Osteocyte (in vitro differentiated cells): ENCODE results near the gene DOCK1. TPM values are rescaled to one million over a fixed set of nuclear protein-coding genes. Genes with fewer than 3 reads are reported as not detected.

Source experiments
- DNase-seq: peaks from one replicate; pipeline ENCODE4 v3.0.0; 2021; ENCODE audit warnings: mixed read lengths; ENCODE audit not compliant: unreplicated experiment; ENCODE audit errors: extremely low spot score
- H3K27ac Mint-ChIP-seq: one replicate; pipeline ENCODE4 v1.8.0; 2021; ENCODE audit warnings: mild to moderate bottlenecking, mixed read lengths; ENCODE audit not compliant: unreplicated experiment
- H3K27me3 Mint-ChIP-seq: one replicate; pipeline ENCODE4 v1.8.0; 2021; ENCODE audit warnings: mixed read lengths; ENCODE audit not compliant: unreplicated experiment
- H3K36me3 Mint-ChIP-seq: one replicate; pipeline ENCODE4 v1.8.0; 2021; ENCODE audit warnings: mixed read lengths; ENCODE audit not compliant: unreplicated experiment
- H3K4me1 Mint-ChIP-seq: one replicate; pipeline ENCODE4 v1.8.0; 2021; ENCODE audit warnings: mixed read lengths; ENCODE audit not compliant: unreplicated experiment
- H3K4me3 Mint-ChIP-seq: one replicate; pipeline ENCODE4 v1.8.0; 2021; ENCODE audit warnings: mild to moderate bottlenecking, moderate library complexity, mixed read lengths; ENCODE audit not compliant: unreplicated experiment
- H3K9me3 Mint-ChIP-seq: one replicate; pipeline ENCODE4 v1.8.0; 2021; ENCODE audit warnings: mixed read lengths; ENCODE audit not compliant: unreplicated experiment
- total RNA-seq: library from RNA; stranded (reverse); gene quantifications from 2 replicates; pipeline ENCODE4 v1.2.1, GENCODE V29; 2021
- TF ChIP-seq, protein P1 (sequence below): fragments of 200-600 bp; sonication (generic); IDR thresholded peaks from 2 replicates; pipeline ENCODE4 v1.5.0; 2021; ENCODE audit warnings: antibody characterized with exemption, mild to moderate bottlenecking, moderate library complexity

DOCK1 gene
- total RNA-seq, 1 donor from 2014 or later = 66.3 TPM

DNA sequence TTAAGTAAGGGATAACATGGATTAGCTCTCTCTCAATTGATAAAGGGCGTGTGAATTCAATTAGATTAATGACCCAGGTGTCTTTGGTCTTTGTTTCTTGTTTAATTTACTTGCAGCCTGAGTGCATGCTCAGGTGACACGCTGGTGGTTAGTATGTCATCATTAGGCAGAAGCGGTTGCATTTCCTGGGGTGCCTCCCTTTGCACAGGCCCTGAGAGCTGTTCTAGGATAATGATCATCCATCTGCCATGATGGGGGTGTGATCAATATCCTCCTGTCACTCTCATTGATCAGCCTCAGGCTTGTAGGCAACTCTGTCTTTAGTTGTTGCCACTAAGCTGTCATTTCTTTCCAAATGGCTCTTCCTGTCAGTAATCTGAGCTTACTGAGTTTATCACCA is 544.3 kb downstream of the DOCK1 start:
- Mint-ChIP-seq H3K4me3 (no peak overlapping the region), H3K4me1 (no peaks in the 10 kb centered on the region), H3K27ac (no peak overlapping the region), H3K27me3 (no peaks in the 10 kb centered on the region), H3K9me3 (no peaks in the 10 kb centered on the region), H3K36me3 (peaks cover 36% of the 10 kb centered on the region)
- TF ChIP-seq, protein P1, sequence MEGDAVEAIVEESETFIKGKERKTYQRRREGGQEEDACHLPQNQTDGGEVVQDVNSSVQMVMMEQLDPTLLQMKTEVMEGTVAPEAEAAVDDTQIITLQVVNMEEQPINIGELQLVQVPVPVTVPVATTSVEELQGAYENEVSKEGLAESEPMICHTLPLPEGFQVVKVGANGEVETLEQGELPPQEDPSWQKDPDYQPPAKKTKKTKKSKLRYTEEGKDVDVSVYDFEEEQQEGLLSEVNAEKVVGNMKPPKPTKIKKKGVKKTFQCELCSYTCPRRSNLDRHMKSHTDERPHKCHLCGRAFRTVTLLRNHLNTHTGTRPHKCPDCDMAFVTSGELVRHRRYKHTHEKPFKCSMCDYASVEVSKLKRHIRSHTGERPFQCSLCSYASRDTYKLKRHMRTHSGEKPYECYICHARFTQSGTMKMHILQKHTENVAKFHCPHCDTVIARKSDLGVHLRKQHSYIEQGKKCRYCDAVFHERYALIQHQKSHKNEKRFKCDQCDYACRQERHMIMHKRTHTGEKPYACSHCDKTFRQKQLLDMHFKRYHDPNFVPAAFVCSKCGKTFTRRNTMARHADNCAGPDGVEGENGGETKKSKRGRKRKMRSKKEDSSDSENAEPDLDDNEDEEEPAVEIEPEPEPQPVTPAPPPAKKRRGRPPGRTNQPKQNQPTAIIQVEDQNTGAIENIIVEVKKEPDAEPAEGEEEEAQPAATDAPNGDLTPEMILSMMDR = no peak
- DNase-seq = no peak

DNA sequence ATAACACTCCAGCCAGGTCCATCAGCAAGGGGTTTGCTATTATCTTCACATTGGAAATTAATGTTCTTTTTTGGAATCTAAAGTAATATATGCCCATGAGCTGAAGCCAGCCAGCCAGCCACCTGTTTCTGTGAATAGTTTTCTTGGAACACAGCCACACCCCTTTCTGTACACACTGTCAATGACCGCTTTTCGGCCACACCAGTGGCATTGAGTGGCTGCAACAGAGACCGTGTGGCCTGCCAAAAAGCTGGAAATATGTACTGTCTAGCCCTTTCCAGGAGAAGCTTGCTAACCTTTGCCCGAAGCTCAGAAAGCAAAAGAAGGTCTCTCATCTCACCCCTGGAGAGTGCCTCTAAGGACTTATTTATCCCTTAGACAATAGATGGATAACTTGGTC is 545.4 kb downstream of the DOCK1 start:
- no peak for DNase-seq
- no peak overlapping the region for H3K27ac Mint-ChIP-seq
- H3K4me3 Mint-ChIP-seq = no peak overlapping the region
- no peaks in the 10 kb centered on the region for H3K27me3 Mint-ChIP-seq
- H3K4me1 Mint-ChIP-seq = no peaks in the 10 kb centered on the region
- TF ChIP-seq, protein P1 = no peak
- H3K36me3 Mint-ChIP-seq = peaks cover 29% of the 10 kb centered on the region
- H3K9me3 Mint-ChIP-seq = no peaks in the 10 kb centered on the region

DNA sequence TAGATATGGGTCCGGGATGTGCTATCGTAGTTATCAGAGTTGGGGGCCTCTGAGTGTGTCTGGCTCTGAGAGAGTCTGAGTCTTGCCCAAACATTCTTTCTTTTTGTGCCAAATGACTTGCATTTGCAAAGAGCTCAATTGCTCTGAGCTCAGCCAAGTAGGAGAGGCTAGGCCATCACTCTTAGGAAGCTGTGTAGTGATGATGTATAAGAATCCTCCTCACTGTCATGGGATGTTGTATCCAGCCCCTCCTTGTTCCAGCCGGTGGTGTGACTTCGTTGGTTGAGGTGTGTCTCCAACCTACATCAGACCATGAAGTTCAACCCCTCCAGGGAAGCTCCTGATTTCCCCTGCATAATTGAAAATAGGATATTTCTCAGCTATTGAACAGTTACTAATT is 546.4 kb downstream of the DOCK1 start:
- H3K9me3 Mint-ChIP-seq = no peaks in the 10 kb centered on the region
- no peak for DNase-seq
- no peak overlapping the region for H3K27ac Mint-ChIP-seq
- peaks cover 28% of the 10 kb centered on the region for H3K36me3 Mint-ChIP-seq
- no peaks in the 10 kb centered on the region for H3K4me1 Mint-ChIP-seq
- no peak overlapping the region for H3K4me3 Mint-ChIP-seq
- TF ChIP-seq, protein P1 = no peak
- no peaks in the 10 kb centered on the region for H3K27me3 Mint-ChIP-seq

DNA sequence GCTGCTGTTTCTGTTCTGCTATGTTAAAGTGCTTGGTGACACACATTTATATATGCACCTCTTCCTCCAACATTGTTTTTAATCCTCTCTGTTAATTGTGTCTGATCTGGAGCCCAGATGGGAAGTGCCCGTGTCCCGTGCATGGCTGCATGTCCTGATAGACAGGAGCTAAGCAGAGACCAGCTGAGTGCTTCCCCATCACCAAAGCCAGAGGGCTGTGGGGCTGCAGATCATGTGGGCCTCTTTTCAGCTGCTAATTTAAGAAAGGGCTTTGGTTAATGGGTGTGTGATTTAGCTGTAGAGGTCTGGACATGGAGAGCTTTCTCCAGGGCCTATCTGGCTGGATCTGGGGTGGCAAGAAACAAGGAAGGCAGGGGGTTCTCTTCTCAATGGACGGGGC is 547.3 kb downstream of the DOCK1 start:
- Mint-ChIP-seq H3K36me3 (peaks cover 20% of the 10 kb centered on the region), H3K27me3 (no peaks in the 10 kb centered on the region), H3K9me3 (no peaks in the 10 kb centered on the region), H3K4me1 (no peaks in the 10 kb centered on the region), H3K4me3 (no peak overlapping the region), H3K27ac (no peak overlapping the region)
- no peak for DNase-seq
- TF ChIP-seq, protein P1 = no peak

DNA sequence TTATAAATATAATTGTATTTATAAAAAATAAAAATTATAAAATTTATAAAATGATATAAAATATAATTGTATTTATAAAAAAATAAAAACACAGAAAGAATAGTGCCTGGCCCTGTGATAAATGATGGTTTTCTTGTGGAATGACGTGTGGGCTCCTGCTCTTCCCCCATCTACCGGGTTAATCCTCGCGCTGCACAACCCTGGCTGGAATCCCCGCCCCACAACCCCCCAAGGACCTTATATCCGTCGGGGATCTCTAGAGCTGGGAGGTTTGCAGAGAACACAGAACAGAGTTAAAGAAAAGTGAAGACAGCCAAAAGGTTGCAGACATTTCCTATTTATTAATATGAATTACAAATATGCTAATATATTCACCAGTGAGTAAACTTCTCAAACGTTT is 548.5 kb downstream of the DOCK1 start:
- Mint-ChIP-seq H3K4me1 (no peaks in the 10 kb centered on the region), H3K36me3 (peaks cover 17% of the 10 kb centered on the region), H3K27ac (no peak overlapping the region), H3K27me3 (no peaks in the 10 kb centered on the region), H3K9me3 (no peaks in the 10 kb centered on the region), H3K4me3 (no peak overlapping the region)
- TF ChIP-seq, protein P1 = no peak
- DNase-seq = no peak
